Pancreas (tissue), 10 donors: ENCODE data around the gene TENM3. TPM values are rescaled to one million over a fixed set of nuclear protein-coding genes. Genes with fewer than 3 reads are reported as not detected.
A peak's percentile ranks its signal among the peaks of the same experiment; 100 is the strongest.

Source experiments
- ATAC-seq, 4 donors: fragments of 200-7000 bp; cut with Tn5 transposase; one replicate each; pipeline versions ENCODE4 v1.8.0 to v1.9.1; 2020; ENCODE audit warnings: mild to moderate bottlenecking in 4 of 4, moderate library complexity in 4 of 4
- DNase-seq, 6 donors: peaks; one replicate each; pipeline ENCODE4 v3.0.0-alpha.2; 2020
- FAIRE-seq: peaks from 2 replicates; lab custom pipeline; 2012; peaks lifted over from hg19 to GRCh38; lab: Jason Lieb, UNC
- H3K27ac ChIP-seq, 4 donors: fragments of 200-600 bp; sonication (generic); 1 replicate in 3 of 4; 2 replicates in 1 of 4; pipeline versions ENCODE4 v1.5.0 to v1.8.0; 2020
- H3K27me3 ChIP-seq, 4 donors: fragments of 200-600 bp; one replicate each; pipeline ENCODE4 v1.8.0; 2021
- H3K36me3 ChIP-seq, 3 donors: fragments of 200-600 bp; sonication (generic) in 1 of 3; one replicate each; pipeline versions ENCODE4 v1.5.0 to v1.8.0; 2020 to 2021
- H3K4me1 ChIP-seq, 3 donors: fragments of 200-600 bp; one replicate each; pipeline ENCODE4 v1.8.0; 2021
- H3K4me3 ChIP-seq, 4 donors: fragments of 200-600 bp; sonication (generic) in 2 of 4; one replicate each; pipeline versions ENCODE4 v1.5.0 to v1.8.0; 2020 to 2021
- H3K9me3 ChIP-seq, 4 donors: fragments of 200-600 bp; one replicate each; pipeline ENCODE4 v1.8.0; 2021
- WGBS, 2 donors: extraction: QIAGEN DNeasy Blood & Tissue Kit; methylation state at CpG; one replicate each; pipeline ENCODE4 v1.1.7; 2013; 5-methylcytosine and 5-hydroxymethylcytosine counted together
- intact Hi-C, 3 donors: fragments of 100-400 bp; cut with DNase I; formaldehyde crosslinking; loops; one replicate each; pipeline versions ENCODE4 v1.11.1 to v1.14.2; 2022
- polyA plus RNA-seq, 2 donors: library from polyadenylated mRNA; stranded (reverse); fragments of 200-250 nt; gene quantifications; one replicate each; pipeline ENCODE4 v1.2.3, GENCODE V29; 2013
- total RNA-seq, 6 donors: library from RNA; stranded (reverse); fragmentation: NEBNext Ultra II Directional in 4 of 6; extraction: Animal tissue kit (Norgen Biotek cat#: 25700) in 4 of 6; gene quantifications; one replicate each; pipeline versions ENCODE4 v1.2.1 to v1.2.4, GENCODE V29; 2021 to 2023
- TF ChIP-seq, protein P1 (sequence below), 4 donors: fragments of 200-600 bp; sonication (generic) in 3 of 4; IDR thresholded peaks; one replicate each; pipeline versions ENCODE4 v1.5.0 to v1.8.0; 2021; ENCODE audit warnings: antibody characterized with exemption in 4 of 4
- donor health status: healthy with polysubstance abuse.
- donor health status: DM: no; HTN: no; CAD: no; lungs with moderate emphysema.
- donor health status: DM: no; HTN: no; CAD: no.
- donor health status: control.
- donor health status: control.
- donor health status: Bipolar disorder and iron deficiency.
- donor health status: DM: yes; HTN: yes; CAD: no.
- donor health status: DM: no; HTN: no; CAD: no.
- donor health status: DM: no; HTN: no; CAD: no.
- donor health status: DM: yes; HTN: yes; CAD: no.

TENM3 gene
- total and polyA plus RNA-seq, 8 donors: 0.99 to 6.1 (median 4.4) TPM

DNA sequence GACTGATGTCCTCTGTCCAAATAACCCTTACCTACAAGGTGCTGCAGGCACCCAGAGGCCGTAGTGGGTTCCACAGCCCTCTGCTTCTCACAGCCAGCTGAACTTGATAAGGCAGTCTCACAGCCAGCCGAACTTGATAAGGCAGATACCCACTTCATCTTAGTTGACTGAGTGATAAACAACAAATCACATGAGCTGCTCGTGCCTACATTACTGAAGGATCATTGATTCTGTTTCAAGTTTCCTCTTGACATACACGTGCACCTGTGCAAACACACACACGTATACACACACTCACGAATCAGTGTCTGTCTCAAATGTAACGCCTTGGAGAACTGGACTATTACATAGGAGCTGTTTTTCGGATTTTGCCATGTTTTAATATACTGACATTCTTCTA, 397.7 kb downstream of the TENM3 start:
- Histone ChIP-seq H3K27ac (no peak overlapping the region), H3K27me3 (no peaks in the 10 kb centered on the region), H3K4me1 (no peaks in the 10 kb centered on the region), H3K36me3 (no peaks in the 10 kb centered on the region), H3K4me3 (no peak overlapping the region), H3K9me3 (no peaks in the 10 kb centered on the region)
- FAIRE-seq (no peak), DNase-seq (peak in 1 of 6 donors; percentile 2), ATAC-seq (peak in 3 of 4 donors; percentile 30 to 64 (median 37))
- TF ChIP-seq, protein P1, sequence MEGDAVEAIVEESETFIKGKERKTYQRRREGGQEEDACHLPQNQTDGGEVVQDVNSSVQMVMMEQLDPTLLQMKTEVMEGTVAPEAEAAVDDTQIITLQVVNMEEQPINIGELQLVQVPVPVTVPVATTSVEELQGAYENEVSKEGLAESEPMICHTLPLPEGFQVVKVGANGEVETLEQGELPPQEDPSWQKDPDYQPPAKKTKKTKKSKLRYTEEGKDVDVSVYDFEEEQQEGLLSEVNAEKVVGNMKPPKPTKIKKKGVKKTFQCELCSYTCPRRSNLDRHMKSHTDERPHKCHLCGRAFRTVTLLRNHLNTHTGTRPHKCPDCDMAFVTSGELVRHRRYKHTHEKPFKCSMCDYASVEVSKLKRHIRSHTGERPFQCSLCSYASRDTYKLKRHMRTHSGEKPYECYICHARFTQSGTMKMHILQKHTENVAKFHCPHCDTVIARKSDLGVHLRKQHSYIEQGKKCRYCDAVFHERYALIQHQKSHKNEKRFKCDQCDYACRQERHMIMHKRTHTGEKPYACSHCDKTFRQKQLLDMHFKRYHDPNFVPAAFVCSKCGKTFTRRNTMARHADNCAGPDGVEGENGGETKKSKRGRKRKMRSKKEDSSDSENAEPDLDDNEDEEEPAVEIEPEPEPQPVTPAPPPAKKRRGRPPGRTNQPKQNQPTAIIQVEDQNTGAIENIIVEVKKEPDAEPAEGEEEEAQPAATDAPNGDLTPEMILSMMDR (IDR thresholded peaks at IDR 0.05): no peak
- WGBS, 2 donors: 25 to 33% methylated on average over 8 of the region's 8 CpGs
- intact Hi-C loops: no loop called here

DNA sequence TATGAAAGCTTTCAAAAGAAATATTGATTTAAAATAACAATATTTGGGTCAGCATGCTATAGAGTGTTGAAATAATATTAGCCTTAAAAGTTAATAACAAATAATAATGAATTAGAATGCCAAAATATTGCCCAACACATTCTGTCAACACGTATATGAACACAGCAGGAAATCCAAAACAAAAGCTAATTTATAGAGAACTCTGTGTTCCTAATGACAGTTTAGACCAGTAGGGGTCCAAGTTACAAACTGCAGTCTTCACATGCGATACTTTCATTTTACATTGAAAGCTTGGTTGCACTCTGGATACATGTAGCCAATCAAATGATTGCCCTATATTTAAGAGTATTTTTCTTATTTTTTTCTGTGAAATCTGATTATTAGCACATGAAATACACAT, 399.6 kb downstream of the TENM3 start:
- H3K36me3 ChIP-seq: no peaks in the 10 kb centered on the region
- ATAC-seq (no peak), DNase-seq (no peak), FAIRE-seq (no peak)
- H3K27me3 ChIP-seq: no peaks in the 10 kb centered on the region
- H3K9me3 ChIP-seq: no peaks in the 10 kb centered on the region
- H3K4me1 ChIP-seq: no peaks in the 10 kb centered on the region
- 71 to 75% methylated on average over 2 of the region's 2 CpGs for WGBS, 2 donors
- intact Hi-C loops: no loop called here
- H3K4me3 ChIP-seq: no peak overlapping the region
- no peak overlapping the region for H3K27ac ChIP-seq
- TF ChIP-seq, protein P1 (IDR thresholded peaks at IDR 0.05): no peak

DNA sequence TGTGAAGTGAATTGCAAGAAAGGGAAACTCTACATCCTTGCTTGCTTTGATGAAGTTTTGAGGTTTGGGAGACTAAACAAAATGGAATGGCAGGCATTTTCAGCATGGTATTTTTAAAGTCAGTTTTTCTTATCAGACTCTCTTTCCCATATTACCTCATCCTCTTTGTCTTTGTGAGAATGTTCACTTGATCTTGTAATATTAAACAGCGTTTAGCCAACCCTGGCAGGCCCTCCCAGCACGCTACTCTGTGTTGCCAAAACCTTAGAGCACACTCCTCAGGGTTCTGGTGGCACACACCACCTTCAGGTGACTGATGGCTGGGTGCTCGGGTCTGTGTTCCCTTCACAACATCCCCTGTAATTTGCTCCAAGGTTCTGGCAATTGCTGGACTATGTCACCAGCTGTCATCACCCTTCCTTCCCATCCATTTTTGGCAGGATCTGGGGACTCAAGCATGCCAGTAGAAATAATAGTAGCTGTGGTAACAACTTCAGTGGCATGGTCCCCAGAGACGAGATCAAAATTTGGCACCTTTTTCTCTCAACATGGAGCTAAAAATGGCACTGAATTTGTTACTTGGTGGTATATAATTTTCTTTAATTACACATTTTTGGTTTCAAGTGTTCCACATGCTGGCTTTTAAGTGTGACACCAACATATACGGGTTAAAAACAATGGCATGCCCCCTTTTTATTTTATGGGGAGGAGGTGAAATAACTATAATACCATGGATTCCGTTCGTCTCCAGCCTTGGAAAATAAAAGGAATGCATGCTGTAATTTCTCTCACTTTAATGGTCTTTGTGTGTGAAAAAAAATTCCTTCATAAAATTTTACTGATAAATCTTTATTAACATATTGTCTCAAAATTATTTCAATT, 400.8 kb downstream of the TENM3 start:
- FAIRE-seq (no peak), ATAC-seq (no peak), DNase-seq (no peak)
- intact Hi-C loops: no loop called here
- WGBS, 2 donors: 84 to 86% methylated on average over 7 of the region's 7 CpGs
- no peaks in the 10 kb centered on the region for H3K27me3 ChIP-seq
- no peaks in the 10 kb centered on the region for H3K36me3 ChIP-seq
- H3K27ac ChIP-seq: no peak overlapping the region
- H3K4me3 ChIP-seq: no peak overlapping the region
- no peaks in the 10 kb centered on the region for H3K9me3 ChIP-seq
- TF ChIP-seq, protein P1 (IDR thresholded peaks at IDR 0.05): no peak
- H3K4me1 ChIP-seq: no peaks in the 10 kb centered on the region

DNA sequence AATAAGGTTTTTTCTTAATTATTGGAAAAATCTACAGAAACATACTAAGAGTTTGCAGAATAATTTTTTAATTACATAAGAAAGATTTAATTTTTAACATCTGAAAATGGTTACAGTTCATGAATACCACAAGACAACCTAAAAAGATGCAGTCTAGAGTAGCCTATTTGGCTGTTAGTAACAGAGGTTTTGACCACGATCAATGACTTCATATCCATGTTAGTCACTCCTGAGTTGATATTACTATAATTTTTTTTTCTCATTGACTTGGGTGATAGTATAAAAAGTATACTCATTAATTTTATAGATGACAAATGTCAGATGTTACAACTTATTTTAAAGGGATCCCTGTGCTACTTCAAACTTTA, 401.5 kb downstream of the TENM3 start:
- no peaks in the 10 kb centered on the region for H3K4me1 ChIP-seq
- H3K4me3 ChIP-seq: no peak overlapping the region
- DNase-seq (no peak), ATAC-seq (no peak), FAIRE-seq (no peak)
- TF ChIP-seq, protein P1 (IDR thresholded peaks at IDR 0.05): no peak
- H3K9me3 ChIP-seq: no peaks in the 10 kb centered on the region
- intact Hi-C loops: no loop called here
- 90 to 95% methylated on average over 1 of the region's 1 CpG for WGBS, 2 donors
- no peak overlapping the region for H3K27ac ChIP-seq
- no peaks in the 10 kb centered on the region for H3K36me3 ChIP-seq
- H3K27me3 ChIP-seq: no peaks in the 10 kb centered on the region

DNA sequence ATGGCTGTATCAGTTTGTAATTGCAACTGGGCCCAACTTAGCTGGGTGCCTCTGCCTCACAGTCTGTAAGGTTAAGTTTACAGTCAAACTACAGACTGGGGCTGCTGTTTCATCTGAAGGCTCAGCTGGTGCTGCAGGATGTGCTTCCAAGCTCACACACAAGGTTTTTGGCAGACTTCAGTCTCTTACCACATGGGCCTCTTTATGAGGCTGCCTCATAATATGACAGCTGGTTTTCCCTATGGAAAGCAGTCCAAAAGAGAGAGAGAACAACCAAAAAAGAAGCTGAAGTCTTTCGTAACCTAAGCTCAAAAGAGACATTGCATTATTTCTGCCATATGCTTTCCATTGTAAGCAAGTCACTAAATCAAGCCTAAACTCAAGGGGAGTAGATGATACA, 402.3 kb downstream of the TENM3 start:
- no peaks in the 10 kb centered on the region for H3K27me3 ChIP-seq
- H3K9me3 ChIP-seq: no peaks in the 10 kb centered on the region
- intact Hi-C loops: no loop called here
- H3K4me3 ChIP-seq: no peak overlapping the region
- TF ChIP-seq, protein P1 (IDR thresholded peaks at IDR 0.05): no peak
- DNase-seq (no peak), FAIRE-seq (no peak), ATAC-seq (no peak)
- H3K36me3 ChIP-seq: no peaks in the 10 kb centered on the region
- 95% methylated on average over 1 of the region's 1 CpG for WGBS, 2 donors
- H3K4me1 ChIP-seq: no peaks in the 10 kb centered on the region
- no peak overlapping the region for H3K27ac ChIP-seq
